Stimulated activated CD4-positive, alpha-beta T cell treated with anti-CD3 and anti-CD28 coated beads, Interleukin-1b, Interleukin-23, amount 100 ng/mL, for 24 hours (primary cell): ENCODE measurements around the gene GSK3A.
"Not testable (repeated sequence)": the region's sequence is repeated elsewhere in the genome, so short reads cannot be mapped to it uniquely, and the experiment has no call there.

Experiments
- DNase-seq, 4 experiments: peaks; one replicate each; pipeline ENCODE4 v3.0.0-alpha.2; 2020; ENCODE audit warnings: low read depth in 4 of 4, low spot score in 1 of 4

GSK3A gene

DNA sequence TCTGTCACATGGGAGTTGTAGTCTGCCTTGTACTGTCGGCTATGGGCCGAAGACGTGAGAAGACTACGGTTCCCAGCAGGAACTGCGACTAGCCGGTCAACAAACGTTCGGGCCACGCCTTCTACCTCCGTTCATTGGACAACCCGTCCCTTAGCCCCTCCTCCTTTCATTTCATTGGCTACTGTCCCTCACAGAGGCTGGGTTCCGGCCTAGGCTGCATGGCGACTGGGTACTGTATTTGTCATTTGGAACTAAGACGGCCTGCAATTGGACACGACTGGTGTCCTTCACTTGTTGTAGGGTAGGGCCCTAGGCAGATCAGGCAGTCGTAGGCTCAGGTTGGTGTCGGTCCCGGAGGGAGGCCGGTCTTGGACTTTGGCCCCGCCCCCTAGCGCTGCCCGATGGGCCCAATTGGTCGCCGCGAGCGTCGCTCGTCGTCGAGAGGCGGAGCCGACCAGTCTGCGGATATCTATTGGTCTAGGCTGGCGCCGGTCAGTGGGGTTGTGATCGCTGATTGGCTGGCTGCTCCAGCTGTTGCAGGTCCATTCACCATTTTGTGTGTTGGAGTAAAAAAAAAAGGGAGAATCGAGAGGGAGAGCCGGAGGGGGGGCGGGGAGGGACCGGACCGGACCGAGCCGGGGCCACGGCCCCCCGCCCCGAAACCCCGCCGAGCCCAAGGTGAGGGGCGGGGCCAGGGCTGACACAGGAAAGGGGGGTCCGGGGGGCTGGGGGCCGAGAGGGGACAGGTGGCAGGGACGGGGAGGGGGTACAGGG lies 26.5 kb upstream of the GSK3A start, which contains the start of gene CIC:
CIC (plus strand) TSS at position 549 of the 774 bp plus-strand sequence. CDS start 2,532 bp downstream, outside the sequence.
- peak; percentile 96 to 99 (median 98) for DNase-seq

DNA sequence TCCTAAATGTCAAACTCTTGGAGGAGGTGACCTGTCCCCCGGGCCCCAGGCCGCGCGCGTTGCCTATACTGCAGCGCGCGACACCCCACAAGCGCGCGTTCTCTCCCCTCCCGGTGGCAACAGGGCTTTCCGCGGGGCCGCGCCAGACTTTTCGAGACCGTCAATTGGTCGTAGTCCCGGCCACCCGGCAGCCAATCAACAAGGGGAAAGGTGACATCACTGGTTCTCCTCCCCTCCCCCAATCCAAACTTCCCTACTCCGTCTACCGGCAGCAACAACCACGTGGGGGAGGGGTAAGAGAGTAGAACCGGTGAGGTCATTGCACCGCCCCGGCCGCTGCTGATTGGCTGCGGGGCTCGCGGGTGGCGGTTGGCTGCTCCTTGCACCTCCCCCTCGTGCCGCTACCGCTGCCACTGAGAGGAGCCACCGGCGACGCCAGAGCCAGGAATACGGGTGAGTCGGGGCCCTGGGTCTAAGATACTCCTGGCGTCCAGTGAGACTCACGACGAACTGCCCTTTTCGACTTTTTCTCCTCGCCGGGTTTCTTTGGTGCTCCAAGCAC lies 25.8 kb upstream of the GSK3A start:
- peak; percentile 91 to 99 (median 97) for DNase-seq

- DNase-seq = no peak
Measured at GRCh38 chr19:42267644-42268141, 25.3 kb upstream of the GSK3A start.

- not testable (repeated sequence) for DNase-seq
Measured at GRCh38 chr19:42266928-42267603, 24.7 kb upstream of the GSK3A start.

DNA sequence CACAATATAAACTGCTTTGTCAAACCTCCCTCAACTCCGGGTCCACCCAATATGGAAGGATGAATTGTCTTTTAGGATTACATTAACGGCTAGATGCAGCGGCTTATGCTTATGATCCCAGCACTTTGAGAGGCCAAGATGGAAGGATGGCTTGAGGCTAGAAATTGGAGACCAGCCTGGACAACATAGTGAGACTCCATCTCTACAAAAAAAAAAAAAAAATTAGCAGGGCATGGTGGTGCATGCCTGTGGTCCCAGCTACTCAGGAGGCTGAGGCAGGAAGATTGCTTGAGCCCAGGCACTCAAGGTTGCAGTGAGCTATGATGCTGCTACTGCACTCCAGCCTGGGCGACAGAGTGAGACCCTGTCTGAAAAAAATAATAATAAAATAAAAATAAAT lies 23.7 kb upstream of the GSK3A start:
- DNase-seq = not testable (repeated sequence)

- no peak for DNase-seq
Measured at GRCh38 chr19:42261763-42262162, 19.4 kb upstream of the GSK3A start.

DNA sequence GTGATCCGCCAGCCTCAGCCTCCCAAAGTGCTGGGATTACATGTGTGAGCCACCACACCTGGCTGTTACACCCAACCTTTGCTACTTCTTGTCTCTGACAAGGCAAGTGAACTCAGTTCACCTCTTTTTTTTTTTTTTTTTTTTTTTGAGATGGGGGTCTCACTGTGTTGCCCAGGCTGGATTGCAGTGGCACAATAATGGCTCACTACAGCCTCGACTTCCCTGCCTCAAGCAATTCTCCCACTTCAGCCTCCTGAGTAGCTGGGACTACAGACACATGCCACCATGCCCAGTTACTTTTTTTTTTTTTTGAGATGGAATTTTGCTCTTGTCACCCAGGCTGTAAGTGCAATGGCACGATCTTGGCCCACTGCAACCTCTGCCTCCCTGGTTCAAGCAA lies 15.4 kb upstream of the GSK3A start:
- not testable (repeated sequence) for DNase-seq

GRCh38 chr19:42255766-42256745 lies 13.7 kb upstream of the GSK3A start:
- DNase-seq = no peak

GRCh38 chr19:42254850-42255765 lies 12.7 kb upstream of the GSK3A start, which contains the start of gene ERF:
Gene ERF (minus strand): TSS chr19:42255128. CDS start chr19:42254999, 129 bp downstream.
- peak; percentile 85 to 94 (median 87) for DNase-seq

GRCh38 chr19:42254089-42254849 lies 11.9 kb upstream of the GSK3A start:
- peak; percentile 52 to 67 (median 63) for DNase-seq

GRCh38 chr19:42253245-42254088 lies 11.1 kb upstream of the GSK3A start:
- peak in 3 of 4 experiments; percentile 28 to 61 (median 41) for DNase-seq

- no peak for DNase-seq
Measured at GRCh38 chr19:42252365-42253244, 10.2 kb upstream of the GSK3A start.

DNA sequence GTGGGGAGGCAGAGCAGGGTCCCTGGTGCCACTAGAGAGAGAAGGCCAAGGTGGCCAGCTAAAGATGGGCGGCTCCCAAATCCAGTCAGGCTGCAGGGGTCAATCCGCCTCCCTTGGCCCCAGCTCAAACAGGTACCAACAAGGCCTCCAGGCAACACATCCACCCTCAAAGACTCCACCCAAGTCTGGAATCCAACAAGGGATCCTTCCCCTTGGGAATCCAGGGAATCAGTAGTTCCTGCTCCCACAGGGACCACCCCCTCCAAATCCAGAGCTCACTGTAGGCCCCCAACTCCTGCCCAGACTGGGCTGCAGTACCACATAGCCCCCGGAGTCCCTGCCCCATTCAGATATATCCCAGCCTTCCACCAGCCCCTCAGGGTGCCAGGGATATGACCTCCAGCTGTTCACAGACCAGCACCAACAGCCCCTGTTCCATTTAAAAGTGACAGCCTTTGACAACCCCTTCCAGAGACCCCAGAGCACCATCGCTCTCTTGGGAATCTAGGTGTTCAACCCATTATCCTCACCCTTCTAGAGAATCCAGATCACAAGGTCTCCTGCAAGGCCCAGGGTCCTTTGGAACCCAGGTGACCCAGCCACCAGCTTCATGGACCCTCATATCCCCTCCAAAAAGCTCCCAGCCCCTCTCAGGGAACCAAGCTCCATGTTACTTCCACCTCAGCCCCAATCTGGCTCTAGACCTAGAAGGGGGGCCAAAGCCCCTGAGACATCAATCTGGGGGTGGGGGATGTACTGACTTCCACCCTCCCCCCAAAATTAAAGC lies 9.4 kb upstream of the GSK3A start:
- DNase-seq = no peak

GRCh38 chr19:42250666-42251531 lies 8.5 kb upstream of the GSK3A start:
- no peak for DNase-seq

GRCh38 chr19:42250183-42250665 lies 7.8 kb upstream of the GSK3A start:
- no peak for DNase-seq
